ENCODE data around the gene SEC14L1. TPM values are rescaled to one million over a fixed set of nuclear protein-coding genes. Genes with fewer than 3 reads are reported as not detected.

The SEC14L1 gene
- polyA plus RNA-seq, 2 of the 4 experiments (the other 2 are of a cell fraction), result 27.5 to 40.4 TPM

DNA sequence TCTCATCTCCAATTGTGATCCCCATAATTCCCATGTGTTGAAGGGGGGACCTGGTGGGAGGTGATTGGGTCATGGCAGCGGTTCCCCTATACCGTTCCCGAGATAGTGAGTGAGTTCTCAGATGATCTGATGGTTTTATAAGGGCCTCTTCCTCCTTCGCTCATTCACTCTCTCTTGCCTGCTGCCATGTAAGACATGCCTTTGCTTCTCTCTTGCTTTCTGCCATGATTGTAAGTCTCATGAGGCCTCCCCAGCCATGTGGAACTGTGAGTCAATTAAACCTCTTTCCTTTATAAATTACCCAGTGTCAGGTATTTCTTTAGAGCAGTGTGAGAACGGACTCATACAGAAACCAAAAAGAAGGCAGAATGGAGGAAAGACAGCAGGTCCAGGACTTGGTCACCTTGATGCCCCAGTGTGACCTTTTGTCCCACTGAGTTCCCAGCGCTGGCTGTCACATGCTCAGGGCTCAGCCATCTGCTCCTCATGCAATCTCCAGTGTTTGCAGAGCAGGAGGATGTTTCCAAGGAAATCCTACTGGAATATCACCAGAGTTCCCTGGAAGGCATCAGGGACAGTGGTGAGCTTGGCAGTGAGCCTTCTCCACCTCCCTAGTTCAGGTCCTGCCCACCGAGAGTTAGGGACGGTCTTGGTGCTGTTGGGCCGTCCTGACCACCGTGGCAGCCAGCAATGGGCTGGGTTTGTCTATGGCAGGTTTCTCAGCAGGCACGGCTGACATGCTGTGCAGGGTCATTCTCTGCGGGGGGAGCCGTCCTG, 96.7 kb downstream of the SEC14L1 start:
- no peak overlapping the region for H3K4me2 ChIP-seq
- DNase-seq (ENCODE audit: low read depth in 1 of 2, low spot score in 1 of 2) (no peak), ATAC-seq (no peak), FAIRE-seq (no peak)
- no peak overlapping the region; a peak in 1 of 6 replicates for H3K27ac ChIP-seq
- no peak overlapping the region for H3K4me3 ChIP-seq
- CTCF ChIA-PET, result interaction anchor here (0.6 to 2.5 kb wide), 5 partner anchors 142 to 315 kb away, joined by 3 to 16 read pairs (median 4); no protein-coding TSS in a partner anchor
- 89% methylated on average over 12 of the region's 13 CpGs for WGBS (ENCODE audit: missing lambda C conversion rate)
- 0 out of 3 replicates have a peak, but pooled peaks cover 12% of the 10 kb centered on the region for H3K9me3 ChIP-seq
- TF ChIP-seq HOXA7 (CRISPR knock-in tag; IDR thresholded peaks at IDR 0.05) (no peak), HOXB5 (CRISPR knock-in tag; IDR thresholded peaks at IDR 0.05) (no peak), MYC (IDR thresholded peaks at IDR 0.05; ENCODE audit: borderline replicate concordance, low read length) (no peak), HDAC2 (IDR thresholded peaks at IDR 0.05) (no peak), CBX2 (IDR thresholded peaks at IDR 0.05; ENCODE audit: borderline replicate concordance, low read depth) (no peak), RARB (CRISPR knock-in tag; IDR thresholded peaks at IDR 0.05) (no peak), ZC3H11A (IDR thresholded peaks at IDR 0.05) (no peak), ZSCAN20 (CRISPR knock-in tag; IDR thresholded peaks at IDR 0.05) (no peak), JUNB (IDR thresholded peaks at IDR 0.05) (no peak), RNF2 (IDR thresholded peaks at IDR 0.05; ENCODE audit: borderline replicate concordance, low read depth) (no peak), EHF (CRISPR knock-in tag; IDR thresholded peaks at IDR 0.05) (no peak), CHD2 (IDR thresholded peaks at IDR 0.05; ENCODE audit: low read length, partially characterized antibody) (no peak), MAFK (IDR thresholded peaks at IDR 0.05; ENCODE audit: partially characterized antibody) (no peak), KDM1A (IDR thresholded peaks at IDR 0.05; ENCODE audit: low read depth) (no peak), EP300 (IDR thresholded peaks at IDR 0.05) (no peak), FOXS1 (CRISPR knock-in tag; IDR thresholded peaks at IDR 0.05) (no peak)
- TF ChIP-seq, protein P1, sequence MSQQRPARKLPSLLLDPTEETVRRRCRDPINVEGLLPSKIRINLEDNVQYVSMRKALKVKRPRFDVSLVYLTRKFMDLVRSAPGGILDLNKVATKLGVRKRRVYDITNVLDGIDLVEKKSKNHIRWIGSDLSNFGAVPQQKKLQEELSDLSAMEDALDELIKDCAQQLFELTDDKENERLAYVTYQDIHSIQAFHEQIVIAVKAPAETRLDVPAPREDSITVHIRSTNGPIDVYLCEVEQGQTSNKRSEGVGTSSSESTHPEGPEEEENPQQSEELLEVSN (IDR thresholded peaks at IDR 0.05; ENCODE audit: borderline replicate concordance, low read depth), result no peak
- TF ChIP-seq, protein P2, sequence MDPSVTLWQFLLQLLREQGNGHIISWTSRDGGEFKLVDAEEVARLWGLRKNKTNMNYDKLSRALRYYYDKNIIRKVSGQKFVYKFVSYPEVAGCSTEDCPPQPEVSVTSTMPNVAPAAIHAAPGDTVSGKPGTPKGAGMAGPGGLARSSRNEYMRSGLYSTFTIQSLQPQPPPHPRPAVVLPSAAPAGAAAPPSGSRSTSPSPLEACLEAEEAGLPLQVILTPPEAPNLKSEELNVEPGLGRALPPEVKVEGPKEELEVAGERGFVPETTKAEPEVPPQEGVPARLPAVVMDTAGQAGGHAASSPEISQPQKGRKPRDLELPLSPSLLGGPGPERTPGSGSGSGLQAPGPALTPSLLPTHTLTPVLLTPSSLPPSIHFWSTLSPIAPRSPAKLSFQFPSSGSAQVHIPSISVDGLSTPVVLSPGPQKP (IDR thresholded peaks at IDR 0.05; ENCODE audit: low read depth, low read length), result no peak
- peaks cover 14% of the 10 kb centered on the region for H3K4me1 ChIP-seq
- POLR2A ChIA-PET, result no interaction called here

DNA sequence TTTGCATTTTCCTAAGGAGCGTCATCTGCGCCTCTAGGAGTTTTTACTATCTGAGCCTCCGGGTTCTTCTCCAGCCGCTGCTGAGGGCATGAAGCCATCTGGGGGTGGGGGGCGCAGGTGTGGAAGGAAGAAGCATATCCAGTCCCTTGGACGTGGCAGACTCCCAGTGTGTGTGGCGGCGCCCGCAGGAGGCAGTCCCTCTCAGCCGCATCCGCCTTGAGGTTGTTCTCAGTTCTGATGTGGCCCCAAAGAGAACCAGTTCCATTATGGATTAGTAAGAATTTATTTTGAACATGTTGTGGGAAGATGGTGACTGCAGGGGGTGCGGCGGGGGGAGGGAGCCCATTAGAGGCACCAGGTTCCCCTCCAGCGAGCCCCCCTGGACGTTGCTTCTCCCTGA, 100.2 kb downstream of the SEC14L1 start:
- 89% methylated on average over 15 of the region's 15 CpGs for WGBS (ENCODE audit: missing lambda C conversion rate)
- Histone ChIP-seq H3K4me3 (no peak overlapping the region), H3K9me3 (no peaks in the 10 kb centered on the region), H3K4me2 (no peak overlapping the region), H3K27ac (peak overlapping the region in 1 of 2 experiments; percentile 25; a peak in 1 of 6 replicates), H3K4me1 (no peaks in the 10 kb centered on the region)
- FAIRE-seq (no peak), ATAC-seq (no peak), DNase-seq (ENCODE audit: low read depth in 1 of 2, low spot score in 1 of 2) (no peak)
- POLR2A ChIA-PET, result no interaction called here
- CTCF ChIA-PET, result interaction anchor here (0.7 to 5.4 kb wide), 4 partner anchors 26 to 174 kb away, joined by 3 to 60 read pairs (median 3); no protein-coding TSS in a partner anchor
- TF ChIP-seq, protein P3, sequence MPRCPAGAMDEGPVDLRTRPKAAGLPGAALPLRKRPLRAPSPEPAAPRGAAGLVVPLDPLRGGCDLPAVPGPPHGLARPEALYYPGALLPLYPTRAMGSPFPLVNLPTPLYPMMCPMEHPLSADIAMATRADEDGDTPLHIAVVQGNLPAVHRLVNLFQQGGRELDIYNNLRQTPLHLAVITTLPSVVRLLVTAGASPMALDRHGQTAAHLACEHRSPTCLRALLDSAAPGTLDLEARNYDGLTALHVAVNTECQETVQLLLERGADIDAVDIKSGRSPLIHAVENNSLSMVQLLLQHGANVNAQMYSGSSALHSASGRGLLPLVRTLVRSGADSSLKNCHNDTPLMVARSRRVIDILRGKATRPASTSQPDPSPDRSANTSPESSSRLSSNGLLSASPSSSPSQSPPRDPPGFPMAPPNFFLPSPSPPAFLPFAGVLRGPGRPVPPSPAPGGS (IDR thresholded peaks at IDR 0.05), result no peak
- TF ChIP-seq HEYL (CRISPR knock-in tag; IDR thresholded peaks at IDR 0.05) (no peak), JUNB (IDR thresholded peaks at IDR 0.05) (no peak), ZSCAN20 (CRISPR knock-in tag; IDR thresholded peaks at IDR 0.05) (no peak), TP53 (CRISPR knock-in tag; IDR thresholded peaks at IDR 0.05) (no peak), NR3C1 (IDR thresholded peaks at IDR 0.05) (no peak), FOXS1 (CRISPR knock-in tag; IDR thresholded peaks at IDR 0.05) (no peak), HOXB13 (CRISPR knock-in tag; IDR thresholded peaks at IDR 0.05; ENCODE audit: low read depth) (no peak), NPAS2 (CRISPR knock-in tag; IDR thresholded peaks at IDR 0.05; ENCODE audit: borderline replicate concordance) (no peak), FOSB (CRISPR knock-in tag; IDR thresholded peaks at IDR 0.05) (no peak)
- TF ChIP-seq, protein P4, sequence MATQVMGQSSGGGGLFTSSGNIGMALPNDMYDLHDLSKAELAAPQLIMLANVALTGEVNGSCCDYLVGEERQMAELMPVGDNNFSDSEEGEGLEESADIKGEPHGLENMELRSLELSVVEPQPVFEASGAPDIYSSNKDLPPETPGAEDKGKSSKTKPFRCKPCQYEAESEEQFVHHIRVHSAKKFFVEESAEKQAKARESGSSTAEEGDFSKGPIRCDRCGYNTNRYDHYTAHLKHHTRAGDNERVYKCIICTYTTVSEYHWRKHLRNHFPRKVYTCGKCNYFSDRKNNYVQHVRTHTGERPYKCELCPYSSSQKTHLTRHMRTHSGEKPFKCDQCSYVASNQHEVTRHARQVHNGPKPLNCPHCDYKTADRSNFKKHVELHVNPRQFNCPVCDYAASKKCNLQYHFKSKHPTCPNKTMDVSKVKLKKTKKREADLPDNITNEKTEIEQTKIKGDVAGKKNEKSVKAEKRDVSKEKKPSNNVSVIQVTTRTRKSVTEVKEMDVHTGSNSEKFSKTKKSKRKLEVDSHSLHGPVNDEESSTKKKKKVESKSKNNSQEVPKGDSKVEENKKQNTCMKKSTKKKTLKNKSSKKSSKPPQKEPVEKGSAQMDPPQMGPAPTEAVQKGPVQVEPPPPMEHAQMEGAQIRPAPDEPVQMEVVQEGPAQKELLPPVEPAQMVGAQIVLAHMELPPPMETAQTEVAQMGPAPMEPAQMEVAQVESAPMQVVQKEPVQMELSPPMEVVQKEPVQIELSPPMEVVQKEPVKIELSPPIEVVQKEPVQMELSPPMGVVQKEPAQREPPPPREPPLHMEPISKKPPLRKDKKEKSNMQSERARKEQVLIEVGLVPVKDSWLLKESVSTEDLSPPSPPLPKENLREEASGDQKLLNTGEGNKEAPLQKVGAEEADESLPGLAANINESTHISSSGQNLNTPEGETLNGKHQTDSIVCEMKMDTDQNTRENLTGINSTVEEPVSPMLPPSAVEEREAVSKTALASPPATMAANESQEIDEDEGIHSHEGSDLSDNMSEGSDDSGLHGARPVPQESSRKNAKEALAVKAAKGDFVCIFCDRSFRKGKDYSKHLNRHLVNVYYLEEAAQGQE (IDR thresholded peaks at IDR 0.05), result no peak
- TF ChIP-seq, protein P5, sequence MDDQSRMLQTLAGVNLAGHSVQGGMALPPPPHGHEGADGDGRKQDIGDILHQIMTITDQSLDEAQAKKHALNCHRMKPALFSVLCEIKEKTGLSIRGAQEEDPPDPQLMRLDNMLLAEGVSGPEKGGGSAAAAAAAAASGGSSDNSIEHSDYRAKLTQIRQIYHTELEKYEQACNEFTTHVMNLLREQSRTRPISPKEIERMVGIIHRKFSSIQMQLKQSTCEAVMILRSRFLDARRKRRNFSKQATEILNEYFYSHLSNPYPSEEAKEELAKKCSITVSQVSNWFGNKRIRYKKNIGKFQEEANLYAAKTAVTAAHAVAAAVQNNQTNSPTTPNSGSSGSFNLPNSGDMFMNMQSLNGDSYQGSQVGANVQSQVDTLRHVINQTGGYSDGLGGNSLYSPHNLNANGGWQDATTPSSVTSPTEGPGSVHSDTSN (IDR thresholded peaks at IDR 0.05), result no peak
- TF ChIP-seq, protein P2 (IDR thresholded peaks at IDR 0.05; ENCODE audit: low read depth, low read length), result no peak
- TF ChIP-seq, protein P1 (IDR thresholded peaks at IDR 0.05; ENCODE audit: borderline replicate concordance, low read depth), result no peak

Measured in A549 (cell line).